TTC549 (cell line): ENCODE measurements around the gene PAX3.

ENCODE experiments used
- FAIRE-seq: peaks from 2 replicates; lab custom pipeline; 2012; peaks lifted over from hg19 to GRCh38; lab: Jason Lieb, UNC

PAX3 gene

DNA sequence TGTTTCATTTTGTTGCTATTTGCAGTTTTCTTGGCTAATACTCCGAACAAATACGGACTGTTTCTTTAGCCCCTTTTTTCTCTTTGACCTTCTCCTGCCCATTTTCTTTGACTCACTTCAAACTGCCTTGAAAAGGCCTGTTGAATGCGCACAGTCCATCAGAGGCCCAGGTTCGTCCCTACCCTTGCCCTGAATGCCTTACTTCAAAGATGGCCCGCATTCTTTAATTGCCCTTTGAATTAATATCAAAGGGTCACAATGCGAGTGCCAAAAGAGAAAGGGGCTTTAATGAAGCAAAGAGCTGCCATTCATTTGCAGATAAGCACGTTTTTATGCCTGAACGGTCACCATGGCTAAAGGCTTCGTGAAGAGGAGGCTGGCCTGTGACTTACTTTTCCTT, 29.7 kb downstream of the PAX3 start:
- no peak for FAIRE-seq

DNA sequence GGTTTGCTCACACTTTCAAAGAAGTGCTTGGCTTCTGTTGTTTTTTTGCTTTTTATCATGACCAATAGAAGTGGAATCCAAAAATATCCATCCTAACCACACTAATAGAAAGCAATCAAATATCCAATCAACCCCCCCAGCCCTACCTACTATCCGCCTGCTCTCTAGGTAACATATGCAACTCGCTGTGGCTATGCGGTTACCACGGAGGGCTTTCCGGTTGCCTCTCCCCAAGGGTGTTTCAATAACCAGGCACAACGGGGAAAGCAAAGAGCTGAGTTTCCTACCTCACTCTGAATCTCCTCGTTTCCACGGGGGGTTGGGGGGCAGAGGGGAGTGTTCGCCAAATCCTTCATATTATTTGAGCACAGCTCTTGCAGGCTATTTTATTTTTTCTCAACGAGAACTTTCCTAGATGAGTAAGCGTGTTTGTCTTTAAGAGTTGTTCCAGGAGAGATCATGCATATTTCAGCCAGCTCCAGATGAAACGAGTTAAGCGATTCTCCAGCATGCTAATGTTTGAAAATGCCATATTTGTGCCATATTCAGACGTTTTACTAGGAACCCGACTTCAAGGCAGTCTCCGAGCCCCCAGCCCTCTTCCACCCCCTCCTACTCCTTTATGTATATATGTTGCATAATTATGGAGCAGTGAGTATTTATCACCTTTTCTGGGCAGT, 30.3 kb downstream of the PAX3 start:
- no peak for FAIRE-seq

DNA sequence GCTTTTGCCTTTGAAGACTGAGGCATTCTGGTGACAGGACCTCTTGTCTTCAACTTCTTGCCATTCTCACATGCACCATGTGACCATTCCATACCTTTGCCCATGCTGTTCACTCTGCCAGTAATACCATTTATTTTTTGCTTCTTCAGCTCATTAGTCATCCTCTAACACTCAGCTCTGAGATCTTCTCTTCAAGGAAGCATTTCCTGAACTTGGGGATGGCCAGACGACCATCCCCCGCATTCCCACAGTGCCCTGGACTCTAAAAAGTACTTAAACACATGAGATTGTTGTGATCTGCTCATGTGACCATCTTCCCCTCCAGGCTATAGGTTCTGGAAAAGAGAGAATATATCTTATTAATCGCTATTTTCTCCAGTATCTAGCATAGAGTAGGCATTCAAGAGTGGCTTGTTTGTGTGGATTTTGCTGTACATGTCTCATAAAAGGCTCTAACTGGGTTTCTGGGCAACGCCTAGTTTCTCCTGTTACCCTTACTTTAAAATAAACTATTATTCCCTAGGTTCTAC, 33.9 kb downstream of the PAX3 start:
- no peak for FAIRE-seq

DNA sequence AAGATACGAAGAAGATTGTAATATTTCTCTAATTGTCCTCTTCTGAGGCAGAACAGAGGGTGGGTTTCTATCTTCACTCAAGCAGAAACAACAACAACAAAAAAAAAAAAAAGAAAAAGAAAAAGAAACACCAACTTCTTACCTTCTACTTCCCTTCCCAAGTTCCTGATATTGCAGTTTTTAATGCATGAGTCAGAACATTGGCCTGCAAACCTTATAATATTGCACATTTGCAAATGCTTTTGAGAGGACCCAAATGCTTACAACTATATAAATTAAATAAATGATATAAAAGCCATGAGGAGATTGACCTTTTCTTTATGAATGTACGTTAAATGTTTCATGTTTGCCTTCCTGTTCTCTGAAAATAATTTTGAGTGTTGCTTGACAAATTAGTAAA, 37.3 kb downstream of the PAX3 start:
- no peak for FAIRE-seq

DNA sequence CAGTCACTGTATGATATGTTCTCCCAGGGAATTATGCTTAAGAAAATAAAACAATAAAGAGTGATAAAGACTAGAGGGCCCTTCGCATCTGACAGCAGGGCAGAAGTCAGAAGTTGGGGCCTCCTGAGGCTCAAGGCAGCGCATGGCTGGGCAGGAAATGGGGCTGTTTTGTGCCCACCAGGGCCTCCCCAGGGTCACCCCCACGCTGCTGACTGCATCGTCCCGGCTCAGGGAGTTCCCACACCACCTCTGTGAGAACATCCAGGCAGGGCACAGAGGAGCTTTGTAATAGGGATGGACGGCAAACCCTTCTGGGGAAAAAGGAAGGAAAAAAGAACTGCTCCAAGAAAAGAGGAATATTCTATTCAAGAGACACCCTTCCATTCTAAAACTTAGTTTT, 41.2 kb downstream of the PAX3 start:
- FAIRE-seq: no peak

DNA sequence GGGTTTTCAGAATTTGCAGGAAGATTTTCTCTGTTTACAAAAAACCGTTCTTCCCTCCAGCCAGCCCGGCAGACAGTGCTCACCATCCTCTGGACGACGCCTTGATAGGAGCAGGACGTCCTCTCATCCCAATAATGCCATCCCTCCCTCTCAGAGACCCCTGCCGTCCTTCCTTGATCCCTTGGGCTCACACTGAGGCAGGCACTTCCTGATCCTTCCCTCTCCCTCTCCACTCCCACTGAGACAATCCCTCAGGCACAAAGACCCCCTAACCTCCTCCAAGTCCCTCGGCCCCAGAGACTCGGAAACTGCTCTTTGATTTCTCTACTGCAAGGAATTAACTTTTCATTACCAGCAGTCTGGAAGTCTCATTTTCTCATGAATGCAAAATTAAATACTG, 42.5 kb downstream of the PAX3 start:
- no peak for FAIRE-seq

DNA sequence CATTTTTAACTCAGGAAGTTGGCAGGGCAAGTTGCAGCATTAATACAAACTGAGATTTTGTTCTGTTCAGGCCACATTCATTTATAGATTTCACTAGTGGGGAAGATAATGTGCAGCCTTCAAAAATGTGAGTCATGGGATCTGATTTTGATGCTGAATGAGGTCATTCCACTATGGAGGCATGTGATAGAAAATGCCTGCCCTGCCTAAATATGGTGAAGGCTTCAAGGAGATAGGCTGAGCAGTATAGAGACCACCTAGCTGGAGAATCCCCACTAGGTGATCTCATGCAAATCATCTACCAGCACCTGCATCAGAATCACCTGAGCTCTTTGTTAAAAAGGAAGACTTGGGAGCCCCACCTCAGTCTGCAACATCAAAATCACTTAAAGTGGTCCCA, 43.7 kb downstream of the PAX3 start:
- FAIRE-seq: no peak

DNA sequence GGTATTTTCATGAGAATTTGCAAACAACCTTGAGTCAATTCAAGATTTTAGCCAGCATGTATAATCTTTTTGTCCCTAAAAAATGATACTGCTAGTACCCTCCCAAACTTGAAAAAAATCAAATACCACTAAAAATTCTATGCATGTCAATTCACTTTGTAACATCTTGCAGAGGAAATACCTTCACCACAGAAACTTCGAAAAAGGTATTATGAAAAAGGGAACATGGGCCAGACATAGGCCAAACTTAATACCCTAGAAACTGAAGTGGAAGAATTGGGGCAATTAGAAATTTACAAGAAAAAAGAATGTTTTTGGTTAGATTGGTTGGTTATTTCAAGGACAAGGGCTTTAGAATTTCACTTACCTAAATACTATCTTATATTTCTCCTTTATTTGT, 48.5 kb downstream of the PAX3 start:
- no peak for FAIRE-seq

DNA sequence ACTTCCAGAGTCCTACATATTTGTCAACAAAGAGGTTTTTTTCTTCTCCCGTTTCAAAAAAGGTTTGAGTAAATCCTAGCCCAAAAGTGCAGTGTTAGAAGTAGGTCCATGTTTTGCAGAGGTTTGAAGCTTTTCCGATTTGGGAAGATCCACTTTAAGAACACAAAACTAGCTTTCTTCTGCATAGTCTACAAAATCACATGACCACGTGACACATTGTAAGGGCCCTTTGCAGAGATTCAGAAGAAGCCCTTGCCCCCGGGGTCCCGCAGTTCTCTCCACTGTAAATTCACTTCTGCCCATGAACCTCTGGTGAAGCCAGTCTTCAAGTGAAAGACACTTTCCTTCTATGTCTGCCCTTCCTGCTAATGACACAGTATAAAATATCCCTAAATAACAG, 49.4 kb downstream of the PAX3 start:
- no peak for FAIRE-seq

DNA sequence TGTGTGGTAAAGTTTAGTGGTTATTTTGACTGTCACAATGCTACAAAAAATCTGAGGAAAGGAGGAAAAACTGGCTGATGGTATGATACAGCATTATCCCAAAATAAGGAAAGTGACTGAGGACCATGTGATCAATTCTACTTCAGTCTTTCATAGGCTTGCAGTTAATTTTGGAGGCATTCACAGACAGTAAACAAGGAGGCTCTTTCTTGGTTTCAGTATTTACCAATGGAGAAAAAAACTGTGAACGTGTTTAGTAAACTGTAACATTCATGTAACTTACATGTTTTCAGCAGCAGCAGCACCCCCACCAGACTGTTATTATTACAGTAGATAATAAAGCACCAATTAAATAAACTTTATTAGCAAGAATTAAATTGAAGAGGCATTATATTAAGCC, 50.0 kb downstream of the PAX3 start:
- no peak for FAIRE-seq

DNA sequence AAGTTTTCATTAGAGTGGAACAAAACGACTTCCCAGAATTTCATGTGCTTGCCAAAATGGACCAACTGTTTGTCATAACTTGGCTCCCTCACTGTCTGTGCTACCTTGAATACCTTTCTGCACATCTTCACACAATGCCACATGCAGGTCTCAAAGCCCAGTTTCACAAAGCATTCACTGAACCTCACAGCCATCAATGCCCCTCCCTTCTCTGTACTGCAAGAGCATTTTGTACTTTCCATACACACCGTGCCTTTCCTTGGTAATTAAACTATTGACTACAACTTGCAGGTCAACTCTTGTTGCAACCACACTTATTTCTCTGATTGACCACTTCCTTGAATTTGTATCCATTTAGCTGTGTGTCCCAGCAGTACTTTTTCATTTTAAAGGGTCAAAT, 50.5 kb downstream of the PAX3 start:
- FAIRE-seq: no peak

DNA sequence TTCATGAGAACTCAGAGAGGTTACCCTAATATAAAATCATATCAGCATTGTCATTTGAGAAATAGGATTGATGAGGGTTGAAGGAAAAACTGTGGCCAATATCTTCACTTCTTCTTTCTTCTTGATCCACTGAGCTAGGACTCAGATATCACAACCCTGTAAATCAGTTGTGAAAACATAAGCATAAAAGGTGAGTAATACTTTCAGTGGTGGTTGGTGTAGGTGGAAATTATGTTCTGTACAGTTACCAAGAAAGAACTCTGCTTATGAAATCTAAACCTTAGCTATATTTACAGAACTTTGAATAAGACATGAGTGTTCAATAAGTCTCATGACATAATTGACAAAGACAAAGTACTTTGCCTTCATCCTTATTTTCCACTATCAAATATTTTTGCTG, 56.3 kb downstream of the PAX3 start:
- no peak for FAIRE-seq

DNA sequence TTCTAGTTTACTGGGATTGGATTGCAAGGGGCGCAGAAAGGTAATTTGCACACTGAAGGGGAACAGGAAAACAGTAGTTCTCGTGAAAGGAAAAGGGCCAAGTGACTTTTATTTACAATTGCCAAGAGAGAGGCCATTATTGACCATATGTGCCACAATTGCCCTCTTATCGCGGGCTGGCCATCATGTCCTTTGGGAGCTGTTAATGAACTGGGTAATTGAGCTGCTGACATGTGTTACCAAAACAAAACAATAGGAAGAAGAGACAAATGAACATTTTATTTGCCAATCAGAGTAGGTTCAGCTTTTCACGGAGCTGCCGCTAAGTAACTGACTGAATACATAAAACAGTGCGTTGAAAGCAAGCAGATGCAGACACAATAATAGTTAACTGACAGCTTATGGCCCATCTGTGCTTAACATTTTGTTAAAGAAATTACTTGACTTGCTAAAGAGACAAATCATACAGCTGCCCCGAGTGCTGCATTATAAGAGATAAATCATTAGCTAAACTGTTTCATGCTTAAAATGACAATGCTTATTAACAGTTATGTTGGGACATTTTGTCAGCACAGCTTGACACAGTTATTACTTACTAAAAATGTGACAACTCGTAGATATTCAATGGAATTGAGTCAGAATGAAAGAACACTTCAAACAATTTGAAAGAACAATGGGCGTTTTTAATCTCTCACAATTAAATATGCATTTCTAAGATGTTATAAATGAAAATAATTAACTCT, 57.5 kb downstream of the PAX3 start:
- no peak for FAIRE-seq

DNA sequence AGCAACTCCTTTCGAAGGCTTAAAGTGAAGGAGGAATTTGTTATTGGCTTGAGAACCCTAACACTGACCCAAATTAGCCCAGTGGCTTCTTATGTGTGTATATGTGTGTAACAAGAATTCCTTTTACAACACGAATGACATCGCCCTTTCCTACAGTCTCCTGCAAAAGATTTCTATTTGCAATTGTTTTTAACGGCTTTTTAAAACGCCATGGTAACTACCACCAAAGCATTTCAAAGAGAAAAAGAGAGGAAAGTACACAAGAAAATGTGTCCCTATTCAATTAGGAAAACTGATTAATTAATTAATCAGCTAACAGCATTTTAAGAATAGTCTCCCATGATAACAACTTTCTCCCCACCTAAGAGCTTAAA, 58.1 kb downstream of the PAX3 start:
- FAIRE-seq: no peak

DNA sequence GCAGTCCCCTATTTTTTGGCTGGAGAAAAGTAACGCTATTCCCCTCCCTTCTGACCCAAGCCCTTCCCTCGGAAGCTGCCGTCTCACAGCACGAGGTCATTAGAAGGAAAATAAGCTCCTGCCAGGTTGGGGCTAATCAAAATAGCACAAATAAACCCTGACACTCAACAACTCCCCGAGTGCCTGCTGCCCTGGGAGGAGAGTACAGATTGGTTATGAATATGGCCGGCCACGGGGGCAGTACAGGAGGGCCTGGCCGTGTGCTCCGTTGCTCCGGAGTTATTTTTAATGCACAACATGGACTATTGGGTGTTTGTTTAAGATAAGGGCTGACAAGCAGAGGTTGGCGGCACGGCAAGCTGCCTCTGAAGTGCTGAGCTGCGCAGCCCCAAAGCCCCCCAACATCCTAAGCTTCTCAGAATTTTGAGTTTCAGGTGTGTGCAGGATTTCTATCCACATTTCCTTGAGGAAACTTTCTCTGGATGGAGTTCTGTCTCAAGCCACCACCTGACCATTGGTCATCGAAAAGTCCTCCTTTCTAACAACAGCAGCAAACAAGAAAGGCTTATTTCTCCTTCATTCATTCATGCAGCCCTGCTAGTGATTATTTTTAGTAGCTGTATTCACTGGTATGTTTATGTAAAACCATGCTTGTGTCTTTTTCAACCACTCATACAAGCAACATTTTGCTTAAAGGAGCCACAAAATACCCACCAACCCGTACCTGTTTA, 58.7 kb downstream of the PAX3 start:
- FAIRE-seq: no peak

DNA sequence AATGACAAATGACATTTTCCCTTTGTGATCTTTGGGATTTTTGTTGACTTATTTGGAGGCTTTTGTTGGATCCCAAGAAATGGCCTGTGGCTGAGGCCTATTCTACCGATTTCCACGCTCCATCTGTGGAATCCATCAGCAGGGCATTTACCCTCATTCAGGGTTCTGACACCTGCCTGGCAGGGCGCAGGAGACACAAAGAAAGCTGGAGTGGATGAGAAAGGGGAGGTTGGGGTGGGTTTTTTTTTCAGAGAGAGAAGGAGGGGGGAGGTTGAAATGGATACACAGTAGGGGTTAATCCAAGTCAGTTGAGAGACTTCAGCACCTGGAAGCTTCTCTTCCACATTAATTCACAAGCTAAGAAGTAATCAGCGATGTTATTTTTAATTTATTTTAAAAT, 59.7 kb downstream of the PAX3 start:
- FAIRE-seq: no peak

DNA sequence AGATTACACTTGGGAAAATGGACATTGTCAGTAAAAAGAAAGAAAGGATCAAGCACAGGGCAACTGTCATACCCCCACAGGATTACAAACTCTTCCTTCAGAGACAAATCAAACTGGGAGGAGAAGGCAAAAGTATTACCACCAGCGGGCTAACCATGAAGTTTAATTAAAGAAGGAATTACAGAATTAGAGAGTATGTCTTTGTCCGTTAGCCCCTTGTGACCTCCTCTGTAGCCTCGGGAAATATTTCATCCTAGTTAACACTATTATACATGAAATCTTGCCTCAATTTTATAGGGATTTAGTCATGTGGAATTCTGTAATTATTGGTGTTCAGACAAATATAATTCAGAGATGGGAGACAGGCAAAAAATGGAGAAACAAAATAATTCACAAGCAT, 60.7 kb downstream of the PAX3 start:
- FAIRE-seq: no peak

DNA sequence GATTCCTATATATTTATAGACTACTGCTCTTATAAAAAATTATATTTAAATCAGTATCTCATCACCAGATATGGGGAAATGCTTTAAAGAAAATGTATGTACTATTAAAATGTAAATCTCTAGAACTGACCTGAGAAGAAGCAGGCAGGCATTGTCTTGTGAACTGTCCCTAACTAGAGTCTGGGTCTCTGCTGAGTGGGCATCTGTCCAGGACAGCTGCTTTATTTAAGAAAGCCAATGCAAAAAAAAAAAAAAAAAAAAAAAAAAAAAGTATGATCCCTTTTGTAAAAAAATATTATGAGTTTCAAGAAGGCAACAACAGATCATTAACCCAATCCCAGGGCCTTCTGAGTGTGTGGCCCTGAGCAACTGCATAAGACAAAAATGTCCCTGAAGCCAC, 66.0 kb downstream of the PAX3 start:
- no peak for FAIRE-seq

DNA sequence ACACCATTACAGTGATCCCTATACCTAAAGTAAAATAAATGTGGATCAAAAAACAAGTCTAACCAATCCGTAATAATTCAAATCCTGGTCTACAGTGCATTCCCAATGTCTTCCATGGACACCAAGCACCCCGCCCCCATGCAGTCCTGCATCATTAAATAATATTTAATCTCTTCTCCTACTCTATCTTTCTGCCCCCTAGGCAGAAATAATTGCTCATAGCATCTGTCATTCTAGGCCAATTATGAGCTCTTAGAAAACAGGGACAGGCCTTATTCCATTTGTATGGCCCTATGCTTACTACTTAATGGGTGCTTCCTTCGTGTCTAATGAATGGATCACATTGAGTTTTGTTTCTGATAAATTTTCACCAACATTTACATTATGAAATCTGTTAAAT, 66.4 kb downstream of the PAX3 start:
- no peak for FAIRE-seq

DNA sequence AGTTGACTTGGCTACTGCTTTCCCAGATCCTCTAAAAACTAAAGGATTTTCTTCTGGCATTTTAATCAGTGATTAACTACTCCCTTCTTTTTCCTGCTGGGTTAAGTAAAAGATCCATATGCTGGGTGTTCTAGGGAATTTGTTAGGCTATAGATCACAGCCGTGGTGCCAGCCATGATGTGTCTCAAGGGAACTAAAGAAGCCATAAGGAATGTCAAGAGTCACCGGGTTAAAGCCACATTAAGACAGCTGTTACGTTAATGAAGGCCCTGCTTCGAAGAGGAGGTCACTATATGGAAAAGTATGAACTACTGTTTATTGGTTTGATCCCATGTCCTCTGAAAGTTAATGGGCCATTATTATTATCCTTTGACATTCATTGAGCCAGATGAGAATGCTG, 70.7 kb downstream of the PAX3 start:
- FAIRE-seq: no peak

DNA sequence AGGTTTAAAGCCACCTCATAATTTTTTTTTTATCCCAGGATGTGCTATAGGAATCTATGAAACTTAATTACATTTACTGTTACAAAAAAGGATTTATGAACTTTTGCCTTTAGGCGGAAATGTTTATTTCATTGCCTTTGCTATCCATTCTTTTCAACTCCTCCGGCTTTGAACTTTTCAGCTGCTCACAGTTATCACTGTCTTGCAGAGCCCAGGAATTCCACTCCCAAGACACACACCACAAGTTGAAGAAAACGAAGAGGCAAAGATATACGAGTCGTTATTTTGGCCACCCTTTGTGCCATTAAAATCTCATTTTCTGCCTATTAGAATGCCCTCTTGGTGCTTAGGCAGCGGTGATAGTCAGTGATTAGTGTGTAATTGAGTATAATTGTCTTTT, 80.0 kb downstream of the PAX3 start:
- FAIRE-seq: no peak

DNA sequence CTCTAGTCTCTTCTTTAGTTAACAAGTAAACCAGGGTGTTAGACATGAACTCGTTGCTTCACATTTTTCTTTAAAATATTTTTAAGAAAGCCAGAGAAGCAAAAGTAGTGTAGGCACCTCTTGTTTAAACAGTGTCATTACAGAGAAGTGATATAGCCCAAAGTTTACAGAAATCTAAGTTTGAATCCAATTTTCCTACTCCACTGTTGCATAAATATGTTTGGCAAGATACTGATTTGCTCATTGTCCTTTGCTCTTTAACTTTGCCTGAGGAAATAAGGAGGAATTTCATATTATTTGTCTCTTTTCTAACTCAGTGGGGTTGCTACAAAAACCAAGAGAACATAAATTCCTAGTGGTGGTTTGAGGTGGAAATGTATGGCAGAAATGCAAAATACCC, 81.1 kb downstream of the PAX3 start:
- FAIRE-seq: no peak

DNA sequence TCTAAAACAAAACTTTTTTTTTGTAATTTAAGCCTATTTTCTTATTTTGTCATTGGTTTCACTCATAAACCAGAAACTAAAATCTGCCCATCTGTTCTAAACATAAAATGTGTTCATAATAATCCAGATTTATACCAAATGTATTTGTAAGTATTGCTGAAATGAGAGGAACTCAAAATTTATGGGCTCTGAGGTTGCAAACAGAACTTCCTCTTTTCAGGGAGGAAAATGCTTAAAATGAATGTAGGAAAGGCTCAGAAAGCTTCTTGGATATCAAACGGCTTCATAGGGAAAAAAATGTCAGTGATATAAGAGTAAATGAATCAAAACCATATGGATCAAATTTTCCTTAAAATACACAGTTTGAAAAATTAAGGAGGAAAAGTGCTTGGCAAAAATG, 83.9 kb downstream of the PAX3 start:
- no peak for FAIRE-seq

DNA sequence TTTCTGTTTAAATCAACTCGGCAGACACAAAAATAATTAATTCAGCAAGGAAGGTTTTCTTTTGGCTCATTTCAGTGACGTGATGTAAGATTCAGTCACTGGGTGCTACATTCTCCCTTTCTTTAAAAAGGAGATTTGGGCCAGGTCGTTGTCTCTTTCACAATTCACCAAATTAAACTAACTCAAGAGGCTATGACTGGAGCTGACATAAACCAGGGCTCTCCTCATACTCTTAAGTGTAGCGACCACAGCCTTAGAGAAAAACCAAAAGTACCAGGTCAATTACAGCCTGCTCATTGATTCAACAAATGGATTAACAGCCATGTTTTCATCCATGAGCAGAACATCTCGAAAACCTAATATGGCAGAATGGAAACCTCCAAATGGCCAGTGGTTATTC, 85.7 kb downstream of the PAX3 start:
- FAIRE-seq: no peak
